GM18499 (cell line): ENCODE measurements around the gene AIPL1.

Experiments
- ATAC-seq: cut with Tn5 transposase; IDR thresholded peaks from one replicate; pipeline ENCODE4 v1.9.1; 2021; ENCODE audit warnings: moderate number of reproducible peaks; ENCODE audit not compliant: insufficient read depth, unreplicated experiment

The AIPL1 gene

GRCh38 chr17:6380915-6381438 lies 53.9 kb downstream of the AIPL1 start:
- no peak for ATAC-seq

- ATAC-seq, result no peak
Observed at GRCh38 chr17:6377906-6378305, 57.0 kb downstream of the AIPL1 start.

GRCh38 chr17:6376931-6377361 lies 58.0 kb downstream of the AIPL1 start:
- no peak for ATAC-seq

- ATAC-seq, result no peak
Observed at GRCh38 chr17:6374761-6375312, 60.1 kb downstream of the AIPL1 start.

DNA sequence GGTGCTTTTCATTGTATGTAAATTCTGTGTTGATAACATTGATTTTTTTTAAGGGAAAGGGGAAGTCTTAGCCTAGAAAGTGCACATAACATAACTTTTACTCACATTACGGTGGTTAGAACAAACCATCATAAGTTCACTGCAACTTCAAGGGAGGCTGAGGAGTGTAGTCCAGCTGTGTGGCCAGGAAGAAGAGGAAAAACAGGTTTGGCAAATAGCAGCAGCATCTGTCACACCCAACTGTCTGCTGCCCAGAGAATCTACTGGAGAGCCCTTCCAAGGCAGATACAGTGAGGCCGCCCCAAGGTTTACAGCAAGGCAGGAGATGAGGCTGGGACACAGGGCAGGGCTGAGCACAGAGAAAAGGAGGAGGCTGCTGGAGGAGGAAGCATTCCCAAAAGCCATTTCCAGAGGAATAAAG lies 60.6 kb downstream of the AIPL1 start:
- no peak for ATAC-seq
